HCT116 (cell line): ENCODE results near the gene RASIP1.

Experiments
- CTCF ChIP-seq, 3 experiments: fragments of 200-600 bp in 1 of 3; sonication (generic) in 1 of 3; IDR thresholded peaks in 2 of 3; conservative IDR thresholded peaks in 1 of 3; 2 replicates each; pipeline ENCODE4 v1.5.1; 2012 to 2017; ENCODE audit warnings: low read depth in 2 of 3, low read length in 2 of 3, antibody characterized with exemption in 1 of 3, borderline replicate concordance in 1 of 3, control low read depth in 1 of 3, mild to moderate bottlenecking in 1 of 3, mixed read lengths in 1 of 3, mixed run types in 1 of 3, moderate library complexity in 1 of 3; ENCODE audit not compliant: insufficient read depth in 1 of 3
- EZH2phosphoT487 ChIP-seq: fragments of 200-600 bp; IDR thresholded peaks from 2 replicates; pipeline ENCODE4 v1.6.1; 2018; ENCODE audit warnings: antibody characterized with exemption, borderline replicate concordance
- RAD21 ChIP-seq: IDR thresholded peaks from 2 replicates; pipeline ENCODE4 v1.6.1; 2012; ENCODE audit warnings: low read depth, mild to moderate bottlenecking
- SP1 ChIP-seq: IDR thresholded peaks from 2 replicates; pipeline ENCODE4 v1.6.1; 2012; ENCODE audit warnings: low read depth
- YY1 ChIP-seq: IDR thresholded peaks from 2 replicates; pipeline ENCODE4 v1.6.1; 2011; ENCODE audit warnings: low read length, low read depth, moderate library complexity, mild to moderate bottlenecking; ENCODE audit not compliant: insufficient replicate concordance; ENCODE audit errors: extremely low read depth

- TF ChIP-seq YY1, result no peak
- no peak for TF ChIP-seq EZH2phosphoT487
- TF ChIP-seq CTCF (IDR thresholded peaks at IDR 0.05 in 2 of 3, conservative IDR thresholded peaks at IDR 0.05 in 1 of 3; ENCODE audit: borderline replicate concordance in 1 of 3, insufficient read depth in 1 of 3, low read depth in 2 of 3, low read length in 2 of 3), result no peak
- TF ChIP-seq SP1, result no peak
- TF ChIP-seq RAD21, result no peak
Observed at GRCh38 chr19:48672994-48673393, 67.4 kb downstream of the RASIP1 start, which contains the start of gene NTN5.
